Right cardiac atrium (tissue), 5 donors: Measurements from ENCODE around the gene TRABD. TPM values are rescaled to one million over a fixed set of nuclear protein-coding genes. Genes with fewer than 3 reads are reported as not detected.
"Not testable (repeated sequence)": the region's sequence is repeated elsewhere in the genome, so short reads cannot be mapped to it uniquely, and the experiment has no call there.

ENCODE experiments used
- ATAC-seq, 2 donors: fragments of 200-7000 bp; cut with Tn5 transposase; one replicate each; pipeline versions ENCODE4 v1.8.0 to v1.9.1; 2020; ENCODE audit warnings: moderate library complexity in 2 of 2, mild to moderate bottlenecking in 1 of 2
- DNase-seq, 3 donors: peaks; one replicate each; pipeline ENCODE4 v3.0.0-alpha.2; 2020
- H3K27ac ChIP-seq: one replicate; pipeline ENCODE4 v1.5.1; 2013; ENCODE audit warnings: mild to moderate bottlenecking, low read length, control low read depth, moderate library complexity
- H3K27me3 ChIP-seq: one replicate; pipeline ENCODE4 v1.6.1; 2013; ENCODE audit not compliant: control insufficient read depth, insufficient read depth
- H3K4me1 ChIP-seq: one replicate; pipeline ENCODE4 v1.6.1; 2013; ENCODE audit warnings: low read length; ENCODE audit not compliant: control insufficient read depth, insufficient read depth
- H3K4me3 ChIP-seq: one replicate; pipeline ENCODE4 v1.5.1; 2013; ENCODE audit warnings: low read length, control low read depth
- H3K9me3 ChIP-seq: one replicate; pipeline ENCODE4 v1.6.1; 2013; ENCODE audit warnings: low read length; ENCODE audit not compliant: control insufficient read depth
- WGBS: extraction: QIAGEN DNeasy Blood & Tissue Kit; methylation state at CpG from one replicate; pipeline ENCODE4 v1.1.7; 2013; 5-methylcytosine and 5-hydroxymethylcytosine counted together
- intact Hi-C, 4 donors: fragments of 100-400 bp; cut with DNase I; formaldehyde crosslinking; loops; one replicate each; pipeline versions ENCODE4 v1.11.0 to v1.14.0; 2022 to 2023
- polyA plus RNA-seq: library from polyadenylated mRNA; stranded (reverse); fragments of 200-250 nt; gene quantifications from one replicate; pipeline ENCODE4 v1.2.3, GENCODE V29; 2013
- total RNA-seq, 4 donors: library from RNA; stranded (reverse); fragmentation: NEBNext Ultra II Directional; extraction: Animal tissue kit (Norgen Biotek cat#: 25700); gene quantifications; one replicate each; pipeline ENCODE4 v1.2.1, GENCODE V29; 2021
- donor health status: healthy with polysubstance abuse.
- donor health status: DM: no; HTN: yes; CAD: no.
- donor health status: DM: no; HTN: no; CAD: no.
- donor health status: DM: no; HTN: yes; CAD: no; lungs with severe emphysema.
- donor health status: DM: yes; HTN: yes; CAD: no.

The TRABD gene
- total and polyA plus RNA-seq, 5 donors, result 16.7 to 25.5 (median 21.6) TPM

GRCh38 chr22:50144005-50144614, 41.6 kb upstream of the TRABD start:
- no peaks in the 10 kb centered on the region for H3K27me3 ChIP-seq
- no peaks in the 10 kb centered on the region for H3K9me3 ChIP-seq
- H3K27ac ChIP-seq, result no peak overlapping the region
- ATAC-seq, result no peak
- intact Hi-C loops, result no loop called here
- H3K4me1 ChIP-seq, result no peaks in the 10 kb centered on the region
- H3K4me3 ChIP-seq, result no peak overlapping the region
- WGBS, result 87% methylated on average over 18 of the region's 18 CpGs
- peak in 1 of 3 donors; percentile 50 for DNase-seq

- DNase-seq (peak in 1 of 3 donors; percentile 34), ATAC-seq (no peak)
- intact Hi-C loops, result loop anchor here in 3 of 4 donors (5.0 kb wide), 2 partner anchors 61 to 66 kb away; no protein-coding TSS in a partner anchor
- Histone ChIP-seq H3K4me1 (no peaks in the 10 kb centered on the region), H3K9me3 (no peaks in the 10 kb centered on the region), H3K4me3 (no peak overlapping the region), H3K27ac (no peak overlapping the region), H3K27me3 (no peaks in the 10 kb centered on the region)
- 54% methylated on average over 25 of the region's 25 CpGs for WGBS
Measured at GRCh38 chr22:50145721-50146438, 39.8 kb upstream of the TRABD start.

GRCh38 chr22:50146439-50147238, 39.1 kb upstream of the TRABD start:
- peak; percentile 62 to 72 for ATAC-seq
- H3K27me3 ChIP-seq, result no peaks in the 10 kb centered on the region
- H3K27ac ChIP-seq, result no peak overlapping the region
- H3K9me3 ChIP-seq, result no peaks in the 10 kb centered on the region
- H3K4me1 ChIP-seq, result no peaks in the 10 kb centered on the region
- 31% methylated on average over 27 of the region's 27 CpGs for WGBS
- peak; percentile 65 to 88 (median 84) for DNase-seq
- H3K4me3 ChIP-seq, result no peak overlapping the region
- intact Hi-C loops, result loop anchor here in 3 of 4 donors (5.0 kb wide), 2 partner anchors 61 to 66 kb away; no protein-coding TSS in a partner anchor

GRCh38 chr22:50147258-50148165, 38.2 kb upstream of the TRABD start:
- H3K4me3 ChIP-seq, H3K4me1 ChIP-seq, H3K9me3 ChIP-seq, H3K27ac ChIP-seq, H3K27me3 ChIP-seq, ATAC-seq: not testable (repeated sequence)
- WGBS, result 81% methylated on average over 14 of the region's 26 CpGs
- intact Hi-C loops, result loop anchor here (2.0 to 5.0 kb wide), 3 partner anchors 59 to 65 kb away; no protein-coding TSS in a partner anchor
- DNase-seq, result peak in 1 of 3 donors; percentile 36

GRCh38 chr22:50148166-50148500, 37.6 kb upstream of the TRABD start:
- intact Hi-C loops, result loop anchor here (2.0 to 5.0 kb wide), 3 partner anchors 59 to 64 kb away; no protein-coding TSS in a partner anchor
- 94% methylated on average over 12 of the region's 12 CpGs for WGBS
- ATAC-seq, result no peak

GRCh38 chr22:50148991-50149721, 36.6 kb upstream of the TRABD start:
- ATAC-seq (peak; percentile 44 to 61), DNase-seq (peak in 2 of 3 donors; percentile 74 to 77)
- intact Hi-C loops, result loop anchor here (2.0 to 5.0 kb wide), 3 partner anchors 58 to 63 kb away; no protein-coding TSS in a partner anchor
- Histone ChIP-seq H3K27ac (no peak overlapping the region), H3K4me1 (no peaks in the 10 kb centered on the region), H3K9me3 (no peaks in the 10 kb centered on the region), H3K4me3 (no peak overlapping the region), H3K27me3 (no peaks in the 10 kb centered on the region)
- WGBS, result 53% methylated on average over 22 of the region's 22 CpGs

More at GRCh38 chr22:50148166-50148500, 37.6 kb upstream of the TRABD start:
- peak in 1 of 3 donors; percentile 39 for DNase-seq
- Histone ChIP-seq H3K27me3 (no peaks in the 10 kb centered on the region), H3K4me3 (no peak overlapping the region), H3K4me1 (no peaks in the 10 kb centered on the region), H3K27ac (no peak overlapping the region), H3K9me3 (no peaks in the 10 kb centered on the region)

GRCh38 chr22:50150161-50151129, 35.3 kb upstream of the TRABD start:
- no peaks in the 10 kb centered on the region for H3K9me3 ChIP-seq
- H3K27ac ChIP-seq, result no peak overlapping the region
- no peaks in the 10 kb centered on the region for H3K27me3 ChIP-seq
- intact Hi-C loops, result no loop called here
- no peaks in the 10 kb centered on the region for H3K4me1 ChIP-seq
- no peak overlapping the region for H3K4me3 ChIP-seq
- ATAC-seq (no peak), DNase-seq (peak in 1 of 3 donors; percentile 38)
- WGBS, result 89% methylated on average over 35 of the region's 35 CpGs

- no peak overlapping the region for H3K4me3 ChIP-seq
- intact Hi-C loops, result no loop called here
- DNase-seq (peak in 1 of 3 donors; percentile 21), ATAC-seq (no peak)
- no peaks in the 10 kb centered on the region for H3K4me1 ChIP-seq
- 82% methylated on average over 33 of the region's 33 CpGs for WGBS
- no peak overlapping the region for H3K27ac ChIP-seq
- no peaks in the 10 kb centered on the region for H3K27me3 ChIP-seq
- H3K9me3 ChIP-seq, result no peaks in the 10 kb centered on the region
Measured at GRCh38 chr22:50151571-50152537, 33.9 kb upstream of the TRABD start.
